Measurements from ENCODE around the gene BAX.
"Not testable (repeated sequence)": the region's sequence is repeated elsewhere in the genome, so short reads cannot be mapped to it uniquely, and the experiment has no call there.

The BAX gene

DNA sequence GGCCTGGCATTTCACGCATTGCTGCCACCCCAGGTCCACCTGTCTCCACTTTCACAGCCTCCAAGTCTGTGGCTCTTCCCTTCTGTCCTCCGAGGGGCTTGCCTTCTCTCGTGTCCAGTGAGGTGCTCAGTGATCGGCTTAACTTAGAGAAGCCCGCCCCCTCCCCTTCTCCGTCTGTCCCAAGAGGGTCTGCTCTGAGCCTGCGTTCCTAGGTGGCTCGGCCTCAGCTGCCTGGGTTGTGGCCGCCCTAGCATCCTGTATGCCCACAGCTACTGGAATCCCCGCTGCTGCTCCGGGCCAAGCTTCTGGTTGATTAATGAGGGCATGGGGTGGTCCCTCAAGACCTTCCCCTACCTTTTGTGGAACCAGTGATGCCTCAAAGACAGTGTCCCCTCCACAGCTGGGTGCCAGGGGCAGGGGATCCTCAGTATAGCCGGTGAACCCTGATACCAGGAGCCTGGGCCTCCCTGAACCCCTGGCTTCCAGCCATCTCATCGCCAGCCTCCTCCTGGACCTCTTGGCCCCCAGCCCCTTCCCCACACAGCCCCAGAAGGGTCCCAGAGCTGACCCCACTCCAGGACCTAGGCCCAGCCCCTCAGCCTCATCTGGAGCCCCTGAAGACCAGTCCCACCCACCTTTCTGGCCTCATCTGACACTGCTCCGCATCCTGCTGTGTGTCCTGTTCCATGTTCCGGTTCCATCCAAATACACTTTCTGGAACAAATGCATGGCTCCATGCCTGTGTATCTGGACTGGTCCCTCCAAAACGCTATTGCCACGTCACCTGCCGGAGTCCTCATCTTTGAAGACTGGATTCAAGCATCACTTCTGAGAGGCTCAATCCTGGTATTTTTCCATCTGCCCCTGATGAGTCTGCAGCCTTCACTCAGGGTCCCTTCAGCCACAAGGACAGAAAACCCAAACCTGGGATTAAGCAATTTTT, 31.9 kb upstream of the BAX start:
- TF ChIP-seq, protein P1, sequence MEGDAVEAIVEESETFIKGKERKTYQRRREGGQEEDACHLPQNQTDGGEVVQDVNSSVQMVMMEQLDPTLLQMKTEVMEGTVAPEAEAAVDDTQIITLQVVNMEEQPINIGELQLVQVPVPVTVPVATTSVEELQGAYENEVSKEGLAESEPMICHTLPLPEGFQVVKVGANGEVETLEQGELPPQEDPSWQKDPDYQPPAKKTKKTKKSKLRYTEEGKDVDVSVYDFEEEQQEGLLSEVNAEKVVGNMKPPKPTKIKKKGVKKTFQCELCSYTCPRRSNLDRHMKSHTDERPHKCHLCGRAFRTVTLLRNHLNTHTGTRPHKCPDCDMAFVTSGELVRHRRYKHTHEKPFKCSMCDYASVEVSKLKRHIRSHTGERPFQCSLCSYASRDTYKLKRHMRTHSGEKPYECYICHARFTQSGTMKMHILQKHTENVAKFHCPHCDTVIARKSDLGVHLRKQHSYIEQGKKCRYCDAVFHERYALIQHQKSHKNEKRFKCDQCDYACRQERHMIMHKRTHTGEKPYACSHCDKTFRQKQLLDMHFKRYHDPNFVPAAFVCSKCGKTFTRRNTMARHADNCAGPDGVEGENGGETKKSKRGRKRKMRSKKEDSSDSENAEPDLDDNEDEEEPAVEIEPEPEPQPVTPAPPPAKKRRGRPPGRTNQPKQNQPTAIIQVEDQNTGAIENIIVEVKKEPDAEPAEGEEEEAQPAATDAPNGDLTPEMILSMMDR (IDR thresholded peaks at IDR 0.05; ENCODE audit: low read depth, low read length): no peak
- no peak for DNase-seq (ENCODE audit: low read depth in 2 of 2)
- H3K4me3 ChIP-seq (replicated peaks in 1 of 2; ENCODE audit: low read depth in 2 of 2, low read length in 2 of 2): no peak overlapping the region

DNA sequence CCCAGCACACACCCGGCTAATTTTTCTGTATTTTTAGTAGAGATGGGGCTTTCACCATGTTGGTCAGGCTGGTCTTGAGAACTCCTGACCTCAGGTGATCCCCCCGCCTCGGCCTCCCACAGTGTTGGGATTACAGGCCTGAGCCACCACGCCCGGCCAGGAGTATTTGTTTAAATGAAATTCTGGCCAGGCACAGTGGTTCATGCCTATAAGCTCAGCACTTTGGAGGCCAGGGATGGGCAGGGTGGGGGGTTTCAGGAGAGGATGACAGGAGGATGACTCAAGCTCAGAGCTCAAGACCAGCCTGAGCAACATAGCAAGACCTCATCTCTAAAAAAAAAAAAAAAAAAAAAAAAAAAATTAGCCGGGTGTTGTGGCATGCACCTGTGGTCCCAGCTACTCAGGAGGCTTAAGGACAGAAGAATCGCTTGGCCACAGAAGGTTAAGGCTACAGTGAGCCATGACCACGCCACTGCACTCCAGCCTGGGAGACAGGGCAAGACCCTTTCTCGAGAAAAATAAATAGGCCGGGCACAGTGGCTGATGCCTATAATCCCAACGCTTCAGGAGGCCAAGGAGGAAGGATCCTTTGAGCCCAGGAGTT, 29.3 kb upstream of the BAX start:
- H3K4me3 ChIP-seq (replicated peaks in 1 of 2; ENCODE audit: low read depth in 2 of 2, low read length in 2 of 2): no peak overlapping the region
- TF ChIP-seq, protein P1 (IDR thresholded peaks at IDR 0.05; ENCODE audit: low read depth, low read length): no peak
- DNase-seq (ENCODE audit: low read depth in 2 of 2): peak; percentile 67 to 85

DNA sequence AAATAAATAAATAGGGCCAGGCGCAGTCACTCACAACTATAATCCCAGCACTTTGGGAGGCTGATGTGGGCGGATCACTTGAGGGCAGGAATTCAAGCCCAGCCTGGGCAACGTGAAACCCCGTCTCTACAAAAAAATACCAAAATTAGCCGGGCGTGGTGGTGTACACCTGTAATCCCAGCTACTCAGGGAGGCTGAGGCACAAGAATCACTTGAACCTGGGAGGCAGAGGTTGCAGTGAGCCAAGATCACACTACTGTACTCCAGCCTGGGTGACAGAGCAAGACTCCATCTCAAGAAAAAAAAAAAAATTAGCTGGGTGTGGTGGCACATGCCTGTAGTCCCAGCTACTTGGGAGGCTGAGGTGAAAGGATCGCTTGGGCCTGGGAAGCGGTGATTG, 28.8 kb upstream of the BAX start:
- DNase-seq (ENCODE audit: low read depth in 2 of 2); H3K4me3 ChIP-seq (replicated peaks in 1 of 2; ENCODE audit: low read depth in 2 of 2, low read length in 2 of 2): not testable (repeated sequence)

DNA sequence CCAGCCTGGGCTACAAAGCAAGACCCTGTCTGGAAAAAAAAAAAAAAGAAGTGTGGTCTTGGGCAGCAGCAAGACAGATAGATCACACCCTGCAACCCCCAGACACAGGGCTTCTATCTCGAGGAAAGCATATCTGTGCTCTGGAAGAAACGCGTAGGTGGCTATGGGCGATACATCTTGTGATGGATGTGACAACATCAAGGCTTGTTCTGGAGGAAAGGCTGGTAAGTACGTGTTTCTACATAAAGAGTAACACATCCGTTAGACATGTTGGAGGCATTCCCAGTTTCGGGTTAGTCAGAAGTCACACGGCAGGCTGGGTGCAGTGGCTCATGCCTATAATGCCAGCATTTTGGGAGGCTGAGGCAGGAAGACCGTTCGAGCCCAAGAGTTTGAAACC, 27.8 kb upstream of the BAX start:
- DNase-seq (ENCODE audit: low read depth in 2 of 2): peak; percentile 98
- no peak overlapping the region for H3K4me3 ChIP-seq (replicated peaks in 1 of 2; ENCODE audit: low read depth in 2 of 2, low read length in 2 of 2)
- TF ChIP-seq, protein P1 (IDR thresholded peaks at IDR 0.05; ENCODE audit: low read depth, low read length): no peak

DNA sequence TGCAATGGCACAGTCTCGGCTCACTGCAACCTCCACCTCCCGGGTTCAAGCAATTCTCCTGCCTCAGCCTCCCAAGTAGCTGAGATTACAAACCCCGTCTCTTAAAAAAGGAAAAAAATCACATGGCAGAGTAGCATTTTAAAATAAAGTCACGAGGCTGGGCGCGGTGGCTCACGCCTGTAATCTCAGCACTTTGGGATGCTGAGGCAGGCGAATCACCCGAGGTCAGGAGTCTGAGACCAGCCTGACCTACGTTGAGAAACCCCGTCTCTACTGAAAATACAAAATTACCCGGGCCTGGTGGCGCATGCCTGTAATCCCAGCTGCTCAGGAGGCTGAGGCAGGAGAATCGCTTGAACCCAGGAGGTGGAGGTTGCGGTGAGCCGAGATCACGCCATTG, 27.0 kb upstream of the BAX start:
- not testable (repeated sequence) for H3K4me3 ChIP-seq (replicated peaks in 1 of 2; ENCODE audit: low read depth in 2 of 2, low read length in 2 of 2); DNase-seq (ENCODE audit: low read depth in 2 of 2)

DNA sequence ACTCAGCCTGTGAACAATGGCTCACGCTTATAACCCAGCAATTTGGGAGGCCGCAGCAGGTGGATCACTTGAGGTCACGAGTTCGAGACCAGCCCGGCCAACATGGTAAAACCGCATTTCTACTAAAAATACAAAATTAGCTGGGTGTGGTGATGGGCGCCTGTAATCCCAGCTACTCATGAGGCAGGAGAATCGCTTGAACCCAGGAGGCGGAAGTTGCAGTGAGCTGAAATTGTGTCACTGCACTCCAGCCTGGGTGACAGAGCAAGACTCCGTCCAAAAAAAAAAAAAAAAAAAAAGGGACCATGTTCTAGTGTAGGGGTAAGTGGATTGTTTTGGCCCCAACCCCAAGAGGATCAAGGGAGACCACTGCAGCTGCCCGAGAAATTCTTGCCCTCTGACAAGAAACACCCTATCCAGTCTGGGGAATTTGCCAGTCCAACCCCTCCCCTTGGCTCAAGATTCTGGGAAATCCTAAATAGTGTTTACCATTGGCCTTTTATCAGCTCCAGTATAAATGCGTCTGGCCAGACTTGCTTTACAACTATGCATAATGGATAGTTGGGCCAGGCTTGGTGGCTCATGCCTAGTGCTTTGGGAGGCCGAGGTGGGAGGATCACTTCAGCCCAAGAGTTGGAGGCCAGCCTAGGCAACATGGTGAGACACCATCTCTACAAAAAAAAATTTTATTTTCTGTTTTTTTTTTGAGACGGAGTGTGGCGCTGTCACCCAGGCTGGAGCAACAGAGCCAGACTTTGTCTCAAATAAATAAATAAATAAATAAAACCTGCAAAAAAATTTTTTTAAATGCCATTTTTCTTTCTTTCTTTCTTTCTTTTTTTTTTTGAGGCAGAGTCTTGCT, 26.3 kb upstream of the BAX start:
- H3K4me3 ChIP-seq (replicated peaks in 1 of 2; ENCODE audit: low read depth in 2 of 2, low read length in 2 of 2): no peak overlapping the region
- TF ChIP-seq, protein P1 (IDR thresholded peaks at IDR 0.05; ENCODE audit: low read depth, low read length): no peak
- DNase-seq (ENCODE audit: low read depth in 2 of 2): peak in 1 of 2 donors; percentile 82

DNA sequence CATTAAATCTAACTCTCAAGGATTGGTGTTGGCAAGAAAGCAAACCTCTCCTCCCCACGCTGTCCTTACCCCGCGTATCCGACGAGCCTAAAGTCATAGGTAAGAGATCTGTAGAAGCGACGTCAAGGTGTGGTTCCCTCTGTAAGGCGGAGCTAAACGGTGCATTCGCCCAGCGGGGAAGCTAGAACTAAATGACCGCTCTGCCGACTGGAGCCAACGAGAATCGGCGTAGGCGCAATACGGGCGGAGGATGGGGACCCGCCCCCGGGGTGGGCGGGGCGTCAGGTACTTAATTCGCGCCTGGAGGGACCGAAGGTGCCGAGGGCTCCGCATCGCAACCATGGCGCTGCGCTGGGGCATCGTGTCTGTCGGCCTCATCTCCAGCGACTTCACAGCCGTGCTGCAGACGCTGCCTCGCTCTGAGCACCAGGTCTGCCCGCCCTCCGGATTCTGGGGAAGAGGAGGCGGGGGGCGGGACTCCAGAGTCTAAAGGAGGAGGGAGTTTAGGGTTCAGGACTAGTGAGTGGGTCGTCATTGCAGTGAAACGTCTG, 21.2 kb upstream of the BAX start, which contains the start of gene DHDH:
Gene DHDH (plus strand): TSS at position 318 of the 551 bp plus-strand sequence. CDS start 23 bp downstream, at position 341.
- TF ChIP-seq, protein P1 (IDR thresholded peaks at IDR 0.05; ENCODE audit: low read depth, low read length): no peak
- peak within 1 kb of the TSS; percentile 49 to 55 for H3K4me3 ChIP-seq (replicated peaks in 1 of 2; ENCODE audit: low read depth in 2 of 2, low read length in 2 of 2)
- DNase-seq (ENCODE audit: low read depth in 2 of 2): peak; percentile 35 to 54

Measured in cardiac fibroblast (primary cell).